GM12878 (cell line): ENCODE results near the gene RPRD1B.

Experiments
- ATF7 ChIP-seq: fragments of 450-650 bp; IDR thresholded peaks from 2 replicates; pipeline ENCODE4 v1.6.1; 2016; ENCODE audit warnings: low read depth, mild to moderate bottlenecking
- CHD2 ChIP-seq: IDR thresholded peaks from 2 replicates; pipeline ENCODE4 v1.6.1; 2011; ENCODE audit warnings: low read depth, low read length, improper control_type of control experiment, borderline replicate concordance
- CHD4 ChIP-seq: fragments of 200-600 bp; sonication (generic); IDR thresholded peaks from 2 replicates; pipeline ENCODE4 v1.6.1; 2016; ENCODE audit warnings: mild to moderate bottlenecking
- CTCF ChIP-seq, 3 experiments: IDR thresholded peaks in 2 of 3; conservative IDR thresholded peaks in 1 of 3; 2 replicates each; pipeline ENCODE4 v1.5.1; 2011; ENCODE audit warnings: low read depth in 3 of 3, low read length in 3 of 3, mild to moderate bottlenecking in 3 of 3, control low read depth in 2 of 3, moderate library complexity in 2 of 3, inconsistent platforms in 1 of 3, mixed read lengths in 1 of 3; ENCODE audit not compliant: control insufficient read depth in 2 of 3, insufficient read depth in 1 of 3; ENCODE audit errors: extremely low read depth in 1 of 3
- E2F4 ChIP-seq: IDR thresholded peaks from 2 replicates; pipeline ENCODE4 v1.6.1; 2012; ENCODE audit warnings: low read depth, low read length, improper control_type of control experiment
- FOXM1 ChIP-seq: IDR thresholded peaks from 2 replicates; pipeline ENCODE4 v1.6.1; 2012; ENCODE audit warnings: low read depth, mild to moderate bottlenecking, inconsistent platforms, low read length, moderate library complexity
- HCFC1 ChIP-seq: fragments of 150-350 bp; IDR thresholded peaks from 2 replicates; pipeline ENCODE4 v1.6.1; 2014; ENCODE audit warnings: low read length
- KAT2A ChIP-seq: conservative IDR thresholded peaks from 2 replicates; pipeline ENCODE4 v1.6.1; 2011; ENCODE audit warnings: low read depth, low read length; ENCODE audit not compliant: control insufficient read depth
- MLLT1 ChIP-seq: fragments of 450-650 bp; IDR thresholded peaks from 2 replicates; pipeline ENCODE4 v1.6.1; 2016; ENCODE audit warnings: mild to moderate bottlenecking
- NR2C2 ChIP-seq: IDR thresholded peaks from 2 replicates; pipeline ENCODE4 v1.6.1; 2011; ENCODE audit warnings: borderline replicate concordance, low read depth; ENCODE audit not compliant: control insufficient read depth, insufficient read length
- RAD21 ChIP-seq: IDR thresholded peaks from 2 replicates; pipeline ENCODE4 v1.6.1; 2011; ENCODE audit warnings: mild to moderate bottlenecking, low read depth, low read length, moderate library complexity; ENCODE audit not compliant: insufficient read depth
- SKIL ChIP-seq: fragments of 450-650 bp; IDR thresholded peaks from 2 replicates; pipeline ENCODE4 v1.6.1; 2017; ENCODE audit warnings: mild to moderate bottlenecking, low read depth, inconsistent platforms; ENCODE audit not compliant: poor library complexity, severe bottlenecking
- USF1 ChIP-seq: IDR thresholded peaks from 2 replicates; pipeline ENCODE4 v1.6.1; 2011; ENCODE audit warnings: borderline replicate concordance, low read depth, mild to moderate bottlenecking, moderate library complexity, mixed read lengths, low read length; ENCODE audit not compliant: insufficient read depth; ENCODE audit errors: extremely low read length

- TF ChIP-seq CHD2 (no peak), RAD21 (no peak), NR2C2 (no peak), CTCF (IDR thresholded peaks at IDR 0.05 in 2 of 3, conservative IDR thresholded peaks at IDR 0.05 in 1 of 3; ENCODE audit: control insufficient read depth in 2 of 3, extremely low read depth in 1 of 3, insufficient read depth in 1 of 3, low read depth in 3 of 3, low read length in 3 of 3) (no peak), USF1 (no peak), CHD4 (no peak), ATF7 (no peak), FOXM1 (no peak), E2F4 (no peak), HCFC1 (no peak), MLLT1 (no peak), KAT2A (no peak), SKIL (no peak)
Measured at GRCh38 chr20:38110525-38111178, 77.1 kb downstream of the RPRD1B start.
